NCI-H2081 (cell line): ENCODE measurements around the gene NBDY.

Experiments used
- DNase-seq, 2 experiments: peaks; one replicate each; lab custom pipeline; 2025; lab: John Stamatoyannopoulos, UW

NBDY gene

DNA sequence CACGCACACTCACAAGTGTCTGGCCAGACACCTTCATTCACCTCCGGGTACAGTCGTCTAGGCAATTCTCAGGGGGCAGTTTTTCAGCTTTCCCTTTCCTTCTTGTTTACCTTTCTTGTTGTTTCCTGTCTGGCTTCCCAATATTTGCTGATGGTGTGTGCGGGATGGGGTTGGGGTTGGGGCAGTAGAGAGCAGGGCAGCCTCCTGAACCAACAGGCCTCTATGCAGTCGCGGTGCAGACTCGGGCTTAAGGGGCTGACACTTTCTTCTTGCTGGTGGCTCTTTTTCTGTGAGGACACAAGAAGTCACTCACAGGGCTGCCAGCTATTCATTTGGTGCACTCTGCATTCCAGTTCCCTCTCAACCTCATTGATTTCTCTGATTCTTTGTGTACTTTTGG is 56.4 kb downstream of the NBDY start:
- no peak for DNase-seq

GRCh38 chrX:56786889-56787733 is 58.1 kb downstream of the NBDY start:
- no peak for DNase-seq

DNA sequence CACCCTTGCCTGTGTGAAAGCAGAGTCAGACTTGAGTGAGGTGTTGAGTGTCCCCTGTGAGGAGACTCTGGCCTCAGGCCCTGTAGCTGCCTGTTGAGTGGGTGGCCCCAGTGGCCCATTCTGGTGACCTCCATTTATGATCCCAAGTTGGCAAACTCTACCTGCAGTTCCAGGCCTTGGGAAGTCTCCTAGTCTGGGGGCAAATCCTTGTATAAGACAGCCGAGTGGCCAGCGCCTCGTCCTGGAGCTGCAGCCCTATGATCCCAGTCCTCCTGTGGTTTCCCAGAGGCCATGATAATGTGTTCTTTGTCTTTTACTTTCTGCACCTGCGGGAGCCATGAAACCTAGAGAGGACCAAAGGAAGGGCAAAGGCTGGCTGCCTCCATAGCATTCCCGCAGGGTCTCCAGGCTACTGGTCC is 58.7 kb downstream of the NBDY start:
- no peak for DNase-seq

- no peak for DNase-seq
Observed at GRCh38 chrX:56788229-56788628, 59.2 kb downstream of the NBDY start.

DNA sequence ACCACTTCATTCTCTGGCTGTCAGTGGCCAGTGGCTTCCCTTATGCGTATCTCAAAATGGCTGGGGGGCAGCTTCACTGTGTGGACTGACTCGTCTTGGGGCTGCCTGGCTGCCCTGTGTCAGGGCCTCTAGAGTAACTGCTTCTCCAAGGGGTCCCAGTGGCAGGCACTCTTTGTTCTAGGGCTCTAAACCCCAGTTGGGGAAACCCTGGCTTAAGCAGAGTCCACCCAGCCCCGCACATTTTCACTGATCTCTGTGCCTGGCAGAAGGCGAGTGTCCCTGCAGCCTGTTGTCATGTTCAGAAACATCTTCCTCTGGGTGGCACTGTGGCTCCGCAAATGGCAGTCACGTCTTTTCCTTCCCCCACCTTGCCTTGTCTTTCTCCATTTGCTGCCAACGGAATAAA is 59.7 kb downstream of the NBDY start:
- DNase-seq: no peak

DNA sequence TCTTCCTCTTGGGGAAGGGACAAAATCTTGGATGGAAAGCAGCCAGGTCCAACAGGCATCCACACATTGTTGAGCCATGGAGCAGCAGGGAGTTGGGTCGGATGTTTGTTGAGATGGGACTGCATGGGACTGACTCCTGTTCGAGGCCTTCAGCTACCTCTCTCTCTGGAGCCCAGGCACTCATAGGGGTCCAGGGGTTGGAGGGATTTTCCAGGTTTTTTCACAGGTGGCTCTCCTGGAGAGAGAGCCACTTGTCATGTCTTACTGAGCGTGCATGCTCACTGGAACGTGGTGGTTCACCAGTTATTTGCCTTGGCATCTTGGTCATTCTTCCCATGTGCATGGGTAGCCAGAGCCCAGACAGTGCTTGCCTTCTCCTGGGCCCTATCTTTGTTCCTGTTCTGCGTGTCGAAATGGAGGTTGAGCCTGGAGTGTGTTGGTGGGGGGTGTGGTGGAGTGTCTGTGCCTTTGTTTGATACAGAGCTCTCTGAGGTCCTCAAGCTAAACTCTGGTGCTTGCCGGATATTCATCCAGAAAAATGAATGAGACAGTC is 60.6 kb downstream of the NBDY start:
- DNase-seq: no peak

- no peak for DNase-seq
Observed at GRCh38 chrX:56790778-56791177, 61.7 kb downstream of the NBDY start.

DNA sequence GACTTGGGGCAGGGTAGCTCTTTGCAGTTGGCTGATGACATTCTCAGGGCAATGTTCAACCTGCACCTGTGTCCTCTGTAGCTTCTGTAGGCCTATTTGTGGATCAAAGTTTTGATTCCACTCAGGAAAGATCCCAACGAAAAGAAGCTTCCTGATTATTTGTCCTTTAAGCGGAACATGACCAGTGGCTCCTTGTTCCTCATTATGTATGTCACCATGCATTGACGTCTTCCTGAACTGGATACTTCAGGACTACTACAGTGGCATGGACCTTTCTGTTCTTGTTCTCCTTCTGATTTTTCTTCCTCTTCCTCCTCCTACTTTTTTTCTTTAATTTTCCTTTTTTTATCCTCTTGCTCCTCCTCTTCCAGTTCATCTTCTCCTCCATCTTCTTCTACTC is 62.4 kb downstream of the NBDY start:
- no peak for DNase-seq

DNA sequence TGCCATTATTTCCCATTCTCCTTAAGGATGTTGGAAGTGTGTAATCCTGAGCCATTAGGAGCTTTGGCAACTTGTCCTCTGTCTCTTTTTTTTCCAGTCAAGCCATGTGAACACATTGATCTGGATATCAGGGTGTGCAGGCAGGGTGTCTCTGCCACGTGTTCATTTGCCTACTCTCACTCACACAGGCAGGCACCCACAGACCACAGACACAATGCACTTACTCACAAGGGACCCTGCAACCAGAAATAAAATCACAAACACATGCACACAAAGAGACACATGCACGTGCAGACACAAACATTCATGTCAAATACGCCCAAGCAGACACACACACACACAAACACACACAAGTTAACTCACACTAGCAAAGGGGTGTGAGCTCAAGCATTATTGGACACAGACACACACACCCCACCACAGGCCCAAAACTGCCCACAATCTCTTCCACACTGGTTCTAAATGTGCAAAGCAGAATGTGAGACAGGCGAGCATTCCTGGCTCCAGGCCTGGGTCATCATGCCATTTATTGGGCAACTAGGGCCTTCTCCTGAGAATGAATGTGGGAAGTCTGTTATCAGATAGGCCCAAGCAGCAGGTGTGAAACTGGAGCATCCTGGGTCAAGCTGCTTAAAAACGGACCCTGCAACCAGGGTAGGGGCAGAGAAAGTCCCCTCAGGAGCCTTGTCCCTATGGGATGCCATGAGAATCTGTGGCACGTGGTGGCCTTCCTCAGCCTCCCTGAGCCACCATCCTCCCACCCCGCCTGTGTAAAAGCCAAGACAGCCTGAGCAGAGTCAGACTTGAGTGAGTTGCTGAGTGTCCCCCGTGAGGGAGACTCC is 63.4 kb downstream of the NBDY start:
- DNase-seq: no peak

- no peak for DNase-seq
Observed at GRCh38 chrX:56793112-56793430, 64.0 kb downstream of the NBDY start.

GRCh38 chrX:56793521-56794320 is 64.7 kb downstream of the NBDY start:
- peak in 1 of 2 experiments; percentile 4 for DNase-seq

DNA sequence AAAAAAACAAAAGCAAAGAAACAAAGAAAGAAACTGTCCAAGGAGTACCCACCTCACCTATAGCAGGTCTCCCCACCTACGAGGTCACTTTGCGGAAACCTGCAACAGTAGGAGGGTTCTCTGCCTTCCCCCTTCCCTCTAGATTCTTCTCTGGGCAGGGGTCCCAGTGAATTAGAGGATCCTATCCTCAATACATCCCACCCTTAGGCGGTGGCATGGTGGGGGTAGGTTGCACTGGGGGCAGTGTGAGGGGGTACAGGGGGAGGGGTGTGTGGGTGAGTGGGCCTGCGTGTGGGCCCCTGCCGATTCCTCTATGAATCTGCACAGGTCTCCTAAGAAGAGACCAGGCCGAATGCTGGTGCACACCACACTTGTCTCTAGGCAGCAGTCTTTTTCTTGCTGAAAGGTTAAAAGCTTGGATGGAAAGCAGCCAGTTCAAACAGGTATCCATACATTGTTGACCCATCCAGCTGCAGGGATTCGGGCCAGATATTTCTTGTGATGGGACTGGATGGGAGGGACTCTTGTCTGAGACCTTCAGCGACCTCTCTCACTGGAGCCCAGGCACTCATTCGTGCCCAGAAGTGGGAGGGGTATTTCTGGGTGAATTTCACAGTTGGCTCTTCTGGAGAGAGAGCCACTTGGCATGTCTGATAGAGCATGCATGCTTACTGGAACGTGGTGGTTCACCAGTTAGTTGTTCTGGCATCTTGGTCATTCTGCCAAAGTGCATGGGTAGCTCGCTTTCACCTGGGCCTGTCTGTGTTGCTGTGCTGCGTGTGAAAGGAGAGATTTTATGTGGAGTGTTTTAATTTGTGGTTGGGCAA is 65.6 kb downstream of the NBDY start:
- DNase-seq: no peak

GRCh38 chrX:56795309-56795868 is 66.3 kb downstream of the NBDY start:
- no peak for DNase-seq

GRCh38 chrX:56796641-56797395 is 67.8 kb downstream of the NBDY start:
- DNase-seq: no peak

DNA sequence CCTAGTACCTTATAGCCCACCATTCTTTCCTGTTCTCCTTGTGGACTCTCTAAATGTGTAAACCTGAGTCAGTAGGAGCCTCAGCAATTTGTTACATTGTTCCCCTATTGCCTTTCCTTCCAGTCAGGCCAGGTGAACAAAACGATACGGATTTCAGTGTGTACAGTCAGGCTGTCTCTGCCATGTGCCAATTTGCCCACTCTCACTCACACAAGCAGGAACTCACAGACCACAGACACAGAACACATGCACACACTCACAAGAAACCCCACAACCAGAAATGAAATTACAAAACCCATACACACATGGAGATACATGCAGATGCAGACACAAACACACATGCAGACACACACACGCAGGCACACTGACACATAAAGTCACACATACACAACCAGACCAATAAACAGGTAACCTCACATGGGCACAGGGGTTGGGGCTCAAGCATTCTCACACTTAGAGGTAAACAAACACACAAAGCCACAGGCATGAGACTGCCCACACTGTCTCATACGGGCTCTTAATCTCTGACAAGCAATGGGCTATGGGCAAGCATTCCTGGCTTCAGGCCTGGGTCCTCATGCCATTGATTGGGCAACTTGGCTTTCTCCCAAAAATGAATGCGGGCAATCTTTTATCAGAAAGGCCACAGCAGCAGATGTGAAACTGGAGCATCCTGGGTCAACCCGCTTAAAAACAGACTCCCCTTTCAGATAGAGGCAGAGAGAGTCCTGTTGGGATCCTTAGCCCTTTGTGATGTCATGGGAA is 68.7 kb downstream of the NBDY start:
- no peak for DNase-seq

- DNase-seq: no peak
Observed at GRCh38 chrX:56798339-56798711, 69.3 kb downstream of the NBDY start.

GRCh38 chrX:56798866-56799758 is 70.1 kb downstream of the NBDY start:
- peak; percentile 7 to 17 for DNase-seq

DNA sequence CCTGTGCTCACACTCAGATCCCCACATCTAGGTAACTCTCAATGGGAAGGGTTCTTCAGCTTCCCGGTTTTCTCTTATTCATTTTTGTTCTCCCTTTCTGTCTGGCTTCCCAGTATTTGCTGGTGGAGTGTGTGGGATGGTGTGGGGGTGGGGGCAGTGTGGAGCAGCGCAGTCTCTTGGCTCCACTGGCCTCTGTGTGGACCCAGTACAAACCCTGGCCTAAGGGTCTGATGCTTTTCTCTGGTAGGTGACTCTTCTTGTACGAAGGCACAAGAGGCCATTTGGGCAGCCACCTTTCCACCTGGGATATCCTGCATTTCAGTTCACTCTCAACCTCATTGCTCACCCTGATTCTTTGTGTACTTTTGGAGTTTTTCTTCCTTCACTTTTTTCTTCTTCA is 71.3 kb downstream of the NBDY start:
- no peak for DNase-seq
